Panc1 (cell line): ENCODE measurements around the gene OR7G1.

Experiments
- CTCF ChIP-seq: fragments of 450-650 bp; IDR thresholded peaks from 2 replicates; pipeline ENCODE4 v1.5.1; 2017; ENCODE audit warnings: mild to moderate bottlenecking
- POLR2AphosphoS5 ChIP-seq: IDR thresholded peaks from 2 replicates; pipeline ENCODE4 v1.6.1; 2012; ENCODE audit warnings: mild to moderate bottlenecking, low read depth, low read length, moderate library complexity
- REST ChIP-seq, 2 experiments: IDR thresholded peaks; 2 replicates each; pipeline ENCODE4 v1.6.1; 2011 to 2012; ENCODE audit warnings: low read depth in 2 of 2, control low read depth in 1 of 2, low read length in 1 of 2, mild to moderate bottlenecking in 1 of 2, moderate library complexity in 1 of 2; ENCODE audit not compliant: insufficient read depth in 1 of 2
- SIN3A ChIP-seq: IDR thresholded peaks from 2 replicates; pipeline ENCODE4 v1.6.1; 2012; ENCODE audit warnings: low read depth, mild to moderate bottlenecking, low read length, moderate library complexity, borderline replicate concordance; ENCODE audit not compliant: insufficient read depth

GRCh38 chr19:9076901-9077300, 38.7 kb downstream of the OR7G1 start:
- no peak for TF ChIP-seq CTCF
- TF ChIP-seq SIN3A: no peak
- no peak for TF ChIP-seq POLR2AphosphoS5
- no peak for TF ChIP-seq REST (IDR thresholded peaks at IDR 0.05; ENCODE audit: insufficient read depth in 1 of 2, low read depth in 2 of 2, low read length in 1 of 2)
